ENCODE results near the gene ELOVL7. TPM values are rescaled to one million over a fixed set of nuclear protein-coding genes. Genes with fewer than 3 reads are reported as not detected.
"Not testable (repeated sequence)": the region's sequence is repeated elsewhere in the genome, so short reads cannot be mapped to it uniquely, and the experiment has no call there.

The ELOVL7 gene
- total RNA-seq, 6 donors from 2014 or later, result 1.9 to 17.7 (median 6.7) TPM

- H3K4me1 ChIP-seq, result no peaks in the 10 kb centered on the region
- H3K36me3 ChIP-seq, result no peaks in the 10 kb centered on the region
- TF ChIP-seq POLR2AphosphoS5 (IDR thresholded peaks at IDR 0.05), result no peak
- no peak for TF ChIP-seq CTCF (IDR thresholded peaks at IDR 0.05)
- TF ChIP-seq EP300 (IDR thresholded peaks at IDR 0.05), result no peak
- no peak for TF ChIP-seq POLR2A (IDR thresholded peaks at IDR 0.05)
- 65 to 74% methylated on average over 9 of the region's 9 CpGs for WGBS, 2 donors
- no peaks in the 10 kb centered on the region for H3K9me3 ChIP-seq
- no peak for DNase-seq
- H3K27me3 ChIP-seq, result no peaks in the 10 kb centered on the region
- no peak for ATAC-seq (ENCODE audit: low FRiP score in 2 of 2)
- no peak overlapping the region for H3K27ac ChIP-seq
- H3K4me3 ChIP-seq, result no peak overlapping the region
These were observed 23.2 kb downstream of the ELOVL7 start for GRCh38 chr5:60820593-60821487.

GRCh38 chr5:60816138-60816537, 27.9 kb downstream of the ELOVL7 start:
- H3K36me3 ChIP-seq; H3K27me3 ChIP-seq; H3K4me3 ChIP-seq; DNase-seq; ATAC-seq (ENCODE audit: low FRiP score in 2 of 2); H3K4me1 ChIP-seq; H3K27ac ChIP-seq; H3K9me3 ChIP-seq: not testable (repeated sequence)
- 97 to 98% methylated on average over 5 of the region's 5 CpGs for WGBS, 2 donors

- ATAC-seq (ENCODE audit: low FRiP score in 2 of 2) (no peak), DNase-seq (no peak)
- Histone ChIP-seq H3K4me3 (no peak overlapping the region), H3K9me3 (no peaks in the 10 kb centered on the region), H3K27ac (no peak overlapping the region), H3K4me1 (peaks cover 0 to 4% (median 0%) of the 10 kb centered on the region in 4 donors), H3K36me3 (no peaks in the 10 kb centered on the region), H3K27me3 (no peaks in the 10 kb centered on the region)
- 78 to 79% methylated on average over 2 of the region's 2 CpGs for WGBS, 2 donors
- TF ChIP-seq POLR2A (IDR thresholded peaks at IDR 0.05) (no peak), EP300 (IDR thresholded peaks at IDR 0.05) (no peak), CTCF (IDR thresholded peaks at IDR 0.05) (no peak), POLR2AphosphoS5 (IDR thresholded peaks at IDR 0.05) (no peak)
These were observed 29.6 kb downstream of the ELOVL7 start for GRCh38 chr5:60814498-60814897.

GRCh38 chr5:60812426-60812825, 31.6 kb downstream of the ELOVL7 start:
- DNase-seq (no peak), ATAC-seq (ENCODE audit: low FRiP score in 2 of 2) (no peak)
- Histone ChIP-seq H3K27me3 (no peaks in the 10 kb centered on the region), H3K36me3 (no peaks in the 10 kb centered on the region), H3K27ac (no peak overlapping the region), H3K9me3 (no peaks in the 10 kb centered on the region), H3K4me3 (no peak overlapping the region), H3K4me1 (peaks cover 0 to 4% (median 0%) of the 10 kb centered on the region in 4 donors)
- no peak for TF ChIP-seq CTCF (IDR thresholded peaks at IDR 0.05)
- no peak for TF ChIP-seq POLR2A (IDR thresholded peaks at IDR 0.05)
- TF ChIP-seq POLR2AphosphoS5 (IDR thresholded peaks at IDR 0.05), result no peak
- no peak for TF ChIP-seq EP300 (IDR thresholded peaks at IDR 0.05)

GRCh38 chr5:60811105-60811504, 33.0 kb downstream of the ELOVL7 start:
- no peak overlapping the region for H3K4me3 ChIP-seq
- H3K27me3 ChIP-seq, result no peaks in the 10 kb centered on the region
- H3K9me3 ChIP-seq, result no peaks in the 10 kb centered on the region
- no peaks in the 10 kb centered on the region for H3K36me3 ChIP-seq
- DNase-seq (no peak), ATAC-seq (ENCODE audit: low FRiP score in 2 of 2) (no peak)
- TF ChIP-seq POLR2AphosphoS5 (IDR thresholded peaks at IDR 0.05) (no peak), POLR2A (IDR thresholded peaks at IDR 0.05) (no peak), EP300 (IDR thresholded peaks at IDR 0.05) (no peak), CTCF (IDR thresholded peaks at IDR 0.05) (no peak)
- no peak overlapping the region for H3K27ac ChIP-seq
- peaks cover 0 to 4% (median 0%) of the 10 kb centered on the region in 4 donors for H3K4me1 ChIP-seq

Measured in upper lobe of left lung (tissue), 6 donors.